Mesendoderm (in vitro differentiated cells): ENCODE data around the gene RGS4.
A peak's percentile ranks its signal among the peaks of the same experiment; 100 is the strongest.

ENCODE experiments used
- DNase-seq: peaks from one replicate; pipeline ENCODE4 v3.0.0; 2013
- H2AK5ac ChIP-seq: 2 replicates; pipeline ENCODE4 v1.6.1; 2013; ENCODE audit warnings: low read length, inconsistent platforms
- H2BK120ac ChIP-seq: 2 replicates; pipeline ENCODE4 v1.6.1; 2013; ENCODE audit warnings: low read depth, mild to moderate bottlenecking, low read length, moderate library complexity, mixed read lengths
- H2BK15ac ChIP-seq: replicated peaks from 2 replicates; pipeline ENCODE4 v1.6.1; 2013; ENCODE audit warnings: low read depth, mild to moderate bottlenecking, moderate library complexity
- H2BK5ac ChIP-seq: 2 replicates; pipeline ENCODE4 v1.6.1; 2013; ENCODE audit warnings: low read length, inconsistent platforms
- H3K18ac ChIP-seq: 2 replicates; pipeline ENCODE4 v1.6.1; 2013; ENCODE audit warnings: mild to moderate bottlenecking, low read length, mixed read lengths
- H3K23ac ChIP-seq: one replicate; pipeline ENCODE4 v1.6.1; 2013; ENCODE audit warnings: low read length
- H3K27ac ChIP-seq: 2 replicates; pipeline ENCODE4 v1.5.1; 2013; ENCODE audit warnings: low read depth, mild to moderate bottlenecking, inconsistent platforms, low read length, moderate library complexity
- H3K27me3 ChIP-seq: 2 replicates; pipeline ENCODE4 v1.6.1; 2013; ENCODE audit warnings: low read length, control low read depth, mild to moderate bottlenecking, inconsistent platforms; ENCODE audit not compliant: insufficient read depth, poor library complexity
- H3K36me3 ChIP-seq: 2 replicates; pipeline ENCODE4 v1.6.1; 2013; ENCODE audit warnings: low read length, inconsistent platforms; ENCODE audit not compliant: control insufficient read depth, insufficient read depth
- H3K4ac ChIP-seq: one replicate; pipeline ENCODE4 v1.6.1; 2013; ENCODE audit warnings: low read depth, mild to moderate bottlenecking, low read length, moderate library complexity
- H3K4me1 ChIP-seq: 2 replicates; pipeline ENCODE4 v1.6.1; 2013; ENCODE audit warnings: low read depth, low read length, inconsistent platforms; ENCODE audit not compliant: control insufficient read depth
- H3K4me2 ChIP-seq: 2 replicates; pipeline ENCODE4 v1.6.1; 2013; ENCODE audit warnings: low read length
- H3K4me3 ChIP-seq: 2 replicates; pipeline ENCODE4 v1.5.1; 2013; ENCODE audit warnings: mild to moderate bottlenecking, low read length
- H3K56ac ChIP-seq: one replicate; pipeline ENCODE4 v1.6.1; 2013; ENCODE audit warnings: low read length
- H3K79me1 ChIP-seq: 2 replicates; pipeline ENCODE4 v1.6.1; 2013; ENCODE audit warnings: low read length, inconsistent platforms
- H3K79me2 ChIP-seq: 2 replicates; pipeline ENCODE4 v1.6.1; 2013; ENCODE audit warnings: mild to moderate bottlenecking, low read length; ENCODE audit not compliant: control insufficient read depth, insufficient read depth
- H3K9ac ChIP-seq: 2 replicates; pipeline ENCODE4 v1.6.1; 2013; ENCODE audit warnings: low read length, inconsistent platforms
- H4K5ac ChIP-seq: one replicate; pipeline ENCODE4 v1.6.1; 2013; ENCODE audit warnings: low read length
- H4K8ac ChIP-seq: one replicate; pipeline ENCODE4 v1.6.1; 2013; ENCODE audit warnings: low read depth, mild to moderate bottlenecking, control low read depth, low read length, moderate library complexity
- WGBS: extraction: QIAGEN DNeasy Blood & Tissue Kit; methylation state at CpG from one replicate; pipeline ENCODE4 v1.1.7; 2013; ENCODE audit warnings: low lambda C conversion rate, missing lambda C conversion rate; ENCODE audit not compliant: insufficient coverage; ENCODE audit errors: extremely low coverage; 5-methylcytosine and 5-hydroxymethylcytosine counted together

The RGS4 gene

GRCh38 chr1:163069655-163070277 is 605 bp downstream of the RGS4 start:
- Histone ChIP-seq H3K23ac (no peak overlapping the region), H3K79me1 (no peaks in the 10 kb centered on the region), H2AK5ac (no peak overlapping the region), H3K4me3 (no peak overlapping the region), H2BK120ac (no peak overlapping the region), H3K4me2 (no peak overlapping the region), H3K79me2 (no peaks in the 10 kb centered on the region), H3K4ac (no peak overlapping the region), H4K8ac (no peak overlapping the region), H3K36me3 (no peaks in the 10 kb centered on the region), H3K9ac (no peak overlapping the region), H3K27me3 (no peaks in the 10 kb centered on the region), H3K4me1 (no peaks in the 10 kb centered on the region), H4K5ac (no peak overlapping the region), H2BK5ac (no peak overlapping the region), H3K18ac (no peak overlapping the region), H3K27ac (no peak overlapping the region), H3K56ac (no peak overlapping the region), H2BK15ac (peak overlapping the region; percentile 36)
- WGBS = no CpG with 5 or more reads among the region's 2 CpGs
- DNase-seq = no peak

GRCh38 chr1:163071405-163072255 is 2.5 kb downstream of the RGS4 start:
- Histone ChIP-seq H3K79me1 (no peaks in the 10 kb centered on the region), H3K4me1 (no peaks in the 10 kb centered on the region), H2BK120ac (no peak overlapping the region), H4K5ac (peak overlapping the region; percentile 53), H2AK5ac (no peak overlapping the region), H3K4me2 (no peak overlapping the region), H3K27me3 (no peaks in the 10 kb centered on the region), H3K79me2 (no peaks in the 10 kb centered on the region), H2BK15ac (no peak overlapping the region), H3K4ac (no peak overlapping the region), H4K8ac (no peak overlapping the region), H3K18ac (no peak overlapping the region), H2BK5ac (no peak overlapping the region), H3K9ac (no peak overlapping the region), H3K36me3 (no peaks in the 10 kb centered on the region), H3K27ac (no peak overlapping the region), H3K56ac (no peak overlapping the region), H3K23ac (no peak overlapping the region), H3K4me3 (no peak overlapping the region)
- peak; percentile 72 for DNase-seq
- WGBS = no CpG with 5 or more reads among the region's 6 CpGs

GRCh38 chr1:163072658-163073057 is 3.5 kb downstream of the RGS4 start:
- Histone ChIP-seq H3K18ac (no peak overlapping the region), H3K4me3 (no peak overlapping the region), H4K8ac (no peak overlapping the region), H3K23ac (no peak overlapping the region), H3K27ac (no peak overlapping the region), H3K9ac (no peak overlapping the region), H3K79me2 (no peaks in the 10 kb centered on the region), H3K4me2 (no peak overlapping the region), H3K4me1 (no peaks in the 10 kb centered on the region), H2BK120ac (no peak overlapping the region), H3K27me3 (no peaks in the 10 kb centered on the region), H2AK5ac (no peak overlapping the region), H3K36me3 (no peaks in the 10 kb centered on the region), H2BK15ac (no peak overlapping the region), H3K4ac (no peak overlapping the region), H3K56ac (no peak overlapping the region), H4K5ac (no peak overlapping the region), H2BK5ac (no peak overlapping the region), H3K79me1 (no peaks in the 10 kb centered on the region)
- no CpG with 5 or more reads among the region's 1 CpG for WGBS
- DNase-seq = no peak

- no peaks in the 10 kb centered on the region for H3K27me3 ChIP-seq
- no peak for DNase-seq
- no peak overlapping the region for H3K4me2 ChIP-seq
- no peak overlapping the region for H2BK15ac ChIP-seq
- no CpG with 5 or more reads among the region's 1 CpG for WGBS
- H3K36me3 ChIP-seq = no peaks in the 10 kb centered on the region
- no peak overlapping the region for H3K27ac ChIP-seq
- H3K56ac ChIP-seq = no peak overlapping the region
- no peak overlapping the region for H4K8ac ChIP-seq
- H3K4ac ChIP-seq = no peak overlapping the region
- H3K79me1 ChIP-seq = no peaks in the 10 kb centered on the region
- H2BK120ac ChIP-seq = no peak overlapping the region
- H3K4me1 ChIP-seq = no peaks in the 10 kb centered on the region
- no peaks in the 10 kb centered on the region for H3K79me2 ChIP-seq
- no peak overlapping the region for H3K18ac ChIP-seq
- H2BK5ac ChIP-seq = no peak overlapping the region
- no peak overlapping the region for H4K5ac ChIP-seq
- no peak overlapping the region for H3K23ac ChIP-seq
- no peak overlapping the region for H2AK5ac ChIP-seq
- H3K4me3 ChIP-seq = no peak overlapping the region
- H3K9ac ChIP-seq = no peak overlapping the region
Measured at GRCh38 chr1:163074004-163074403, 4.8 kb downstream of the RGS4 start.

- no peak overlapping the region for H3K4me2 ChIP-seq
- H4K8ac ChIP-seq = no peak overlapping the region
- WGBS = no CpG with 5 or more reads among the region's 2 CpGs
Measured at GRCh38 chr1:163074716-163075284, 5.6 kb downstream of the RGS4 start.

More at GRCh38 chr1:163074716-163075284, 5.6 kb downstream of the RGS4 start:
- Histone ChIP-seq H3K36me3 (no peaks in the 10 kb centered on the region), H3K4me3 (no peak overlapping the region), H2BK5ac (no peak overlapping the region), H3K18ac (no peak overlapping the region), H3K4ac (no peak overlapping the region), H3K56ac (no peak overlapping the region), H3K4me1 (no peaks in the 10 kb centered on the region), H2BK15ac (no peak overlapping the region), H2BK120ac (no peak overlapping the region), H3K9ac (no peak overlapping the region), H3K27me3 (no peaks in the 10 kb centered on the region), H3K79me1 (no peaks in the 10 kb centered on the region), H4K5ac (no peak overlapping the region), H3K79me2 (no peaks in the 10 kb centered on the region), H2AK5ac (no peak overlapping the region), H3K23ac (no peak overlapping the region), H3K27ac (no peak overlapping the region)
- no peak for DNase-seq
